Measurements from ENCODE around the gene NUP188. TPM values are rescaled to one million over a fixed set of nuclear protein-coding genes. Genes with fewer than 3 reads are reported as not detected.

Gene NUP188
- total and polyA plus RNA-seq, 2 donors: 19.2 to 22.0 TPM

- H3K36me3 ChIP-seq (ENCODE audit: control insufficient read depth in 2 of 2, insufficient read depth in 2 of 2, low read length in 1 of 2): peaks cover 85 to 87% of the 10 kb centered on the region in 2 donors
- no peak overlapping the region for H3K27ac ChIP-seq (ENCODE audit: low read depth in 1 of 2, low read length in 1 of 2)
- H3K4me1 ChIP-seq (ENCODE audit: control insufficient read depth in 2 of 2, insufficient read depth in 2 of 2, low read length in 2 of 2): no peaks in the 10 kb centered on the region
- no peaks in the 10 kb centered on the region for H3K9me3 ChIP-seq (ENCODE audit: control insufficient read depth in 2 of 2, insufficient read depth in 1 of 2, low read length in 1 of 2)
- H3K27me3 ChIP-seq (ENCODE audit: control insufficient read depth in 2 of 2, insufficient read depth in 1 of 2, low read length in 1 of 2): no peaks in the 10 kb centered on the region
- no peak overlapping the region for H3K4me3 ChIP-seq (ENCODE audit: low read length in 2 of 2)
- 99% methylated on average over 6 of the region's 6 CpGs for WGBS
- DNase-seq (ENCODE audit: low read depth in 6 of 9, low spot score in 9 of 9): no peak
Observed at GRCh38 chr9:129008469-129008965, 61.0 kb downstream of the NUP188 start.

- no peak for DNase-seq (ENCODE audit: low read depth in 6 of 9, low spot score in 9 of 9)
- Histone ChIP-seq H3K27ac (ENCODE audit: low read depth in 1 of 2, low read length in 1 of 2) (no peak overlapping the region), H3K4me1 (ENCODE audit: control insufficient read depth in 2 of 2, insufficient read depth in 2 of 2, low read length in 2 of 2) (no peaks in the 10 kb centered on the region), H3K27me3 (ENCODE audit: control insufficient read depth in 2 of 2, insufficient read depth in 1 of 2, low read length in 1 of 2) (no peaks in the 10 kb centered on the region), H3K9me3 (ENCODE audit: control insufficient read depth in 2 of 2, insufficient read depth in 1 of 2, low read length in 1 of 2) (no peaks in the 10 kb centered on the region), H3K4me3 (ENCODE audit: low read length in 2 of 2) (no peak overlapping the region), H3K36me3 (ENCODE audit: control insufficient read depth in 2 of 2, insufficient read depth in 2 of 2, low read length in 1 of 2) (peaks cover 87 to 90% of the 10 kb centered on the region in 2 donors)
- WGBS: 94% methylated on average over 13 of the region's 13 CpGs
Observed at GRCh38 chr9:129008986-129009583, 61.6 kb downstream of the NUP188 start.

GRCh38 chr9:129009584-129010141 lies 62.2 kb downstream of the NUP188 start:
- no peak overlapping the region for H3K27ac ChIP-seq (ENCODE audit: low read depth in 1 of 2, low read length in 1 of 2)
- H3K27me3 ChIP-seq (ENCODE audit: control insufficient read depth in 2 of 2, insufficient read depth in 1 of 2, low read length in 1 of 2): no peaks in the 10 kb centered on the region
- DNase-seq (ENCODE audit: low read depth in 6 of 9, low spot score in 9 of 9): no peak
- no peaks in the 10 kb centered on the region for H3K9me3 ChIP-seq (ENCODE audit: control insufficient read depth in 2 of 2, insufficient read depth in 1 of 2, low read length in 1 of 2)
- no peaks in the 10 kb centered on the region for H3K4me1 ChIP-seq (ENCODE audit: control insufficient read depth in 2 of 2, insufficient read depth in 2 of 2, low read length in 2 of 2)
- 98% methylated on average over 17 of the region's 17 CpGs for WGBS
- peaks cover 89 to 96% of the 10 kb centered on the region in 2 donors for H3K36me3 ChIP-seq (ENCODE audit: control insufficient read depth in 2 of 2, insufficient read depth in 2 of 2, low read length in 1 of 2)
- H3K4me3 ChIP-seq (ENCODE audit: low read length in 2 of 2): no peak overlapping the region

- no peak for DNase-seq (ENCODE audit: low read depth in 6 of 9, low spot score in 9 of 9)
- H3K4me3 ChIP-seq (ENCODE audit: low read length in 2 of 2): no peak overlapping the region
- H3K36me3 ChIP-seq (ENCODE audit: control insufficient read depth in 2 of 2, insufficient read depth in 2 of 2, low read length in 1 of 2): peaks cover 88 to 90% of the 10 kb centered on the region in 2 donors
- no peaks in the 10 kb centered on the region for H3K27me3 ChIP-seq (ENCODE audit: control insufficient read depth in 2 of 2, insufficient read depth in 1 of 2, low read length in 1 of 2)
- no peaks in the 10 kb centered on the region for H3K9me3 ChIP-seq (ENCODE audit: control insufficient read depth in 2 of 2, insufficient read depth in 1 of 2, low read length in 1 of 2)
- 97% methylated on average over 8 of the region's 8 CpGs for WGBS
- no peak overlapping the region for H3K27ac ChIP-seq (ENCODE audit: low read depth in 1 of 2, low read length in 1 of 2)
- H3K4me1 ChIP-seq (ENCODE audit: control insufficient read depth in 2 of 2, insufficient read depth in 2 of 2, low read length in 2 of 2): no peaks in the 10 kb centered on the region
Observed at GRCh38 chr9:129010267-129010975, 62.9 kb downstream of the NUP188 start.

GRCh38 chr9:129011170-129011569 lies 63.7 kb downstream of the NUP188 start:
- no peaks in the 10 kb centered on the region for H3K4me1 ChIP-seq (ENCODE audit: control insufficient read depth in 2 of 2, insufficient read depth in 2 of 2, low read length in 2 of 2)
- H3K36me3 ChIP-seq (ENCODE audit: control insufficient read depth in 2 of 2, insufficient read depth in 2 of 2, low read length in 1 of 2): peaks cover 83 to 86% of the 10 kb centered on the region in 2 donors
- DNase-seq (ENCODE audit: low read depth in 6 of 9, low spot score in 9 of 9): no peak
- H3K4me3 ChIP-seq (ENCODE audit: low read length in 2 of 2): no peak overlapping the region
- H3K27ac ChIP-seq (ENCODE audit: low read depth in 1 of 2, low read length in 1 of 2): no peak overlapping the region
- 98% methylated on average over 19 of the region's 19 CpGs for WGBS
- H3K9me3 ChIP-seq (ENCODE audit: control insufficient read depth in 2 of 2, insufficient read depth in 1 of 2, low read length in 1 of 2): no peaks in the 10 kb centered on the region
- no peaks in the 10 kb centered on the region for H3K27me3 ChIP-seq (ENCODE audit: control insufficient read depth in 2 of 2, insufficient read depth in 1 of 2, low read length in 1 of 2)

- Histone ChIP-seq H3K27me3 (ENCODE audit: control insufficient read depth in 2 of 2, insufficient read depth in 1 of 2, low read length in 1 of 2) (no peaks in the 10 kb centered on the region), H3K27ac (ENCODE audit: low read depth in 1 of 2, low read length in 1 of 2) (no peak overlapping the region), H3K4me3 (ENCODE audit: low read length in 2 of 2) (no peak overlapping the region), H3K36me3 (ENCODE audit: control insufficient read depth in 2 of 2, insufficient read depth in 2 of 2, low read length in 1 of 2) (peaks cover 77 to 81% of the 10 kb centered on the region in 2 donors), H3K4me1 (ENCODE audit: control insufficient read depth in 2 of 2, insufficient read depth in 2 of 2, low read length in 2 of 2) (no peaks in the 10 kb centered on the region), H3K9me3 (ENCODE audit: control insufficient read depth in 2 of 2, insufficient read depth in 1 of 2, low read length in 1 of 2) (no peaks in the 10 kb centered on the region)
- WGBS: 96% methylated on average over 11 of the region's 11 CpGs
- no peak for DNase-seq (ENCODE audit: low read depth in 6 of 9, low spot score in 9 of 9)
Observed at GRCh38 chr9:129011761-129012181, 64.3 kb downstream of the NUP188 start.

- no peaks in the 10 kb centered on the region for H3K9me3 ChIP-seq (ENCODE audit: control insufficient read depth in 2 of 2, insufficient read depth in 1 of 2, low read length in 1 of 2)
- WGBS: 99% methylated on average over 7 of the region's 7 CpGs
- H3K4me3 ChIP-seq (ENCODE audit: low read length in 2 of 2): no peak overlapping the region
- H3K4me1 ChIP-seq (ENCODE audit: control insufficient read depth in 2 of 2, insufficient read depth in 2 of 2, low read length in 2 of 2): no peaks in the 10 kb centered on the region
- no peak overlapping the region for H3K27ac ChIP-seq (ENCODE audit: low read depth in 1 of 2, low read length in 1 of 2)
- no peaks in the 10 kb centered on the region for H3K27me3 ChIP-seq (ENCODE audit: control insufficient read depth in 2 of 2, insufficient read depth in 1 of 2, low read length in 1 of 2)
- peaks cover 71 to 77% of the 10 kb centered on the region in 2 donors for H3K36me3 ChIP-seq (ENCODE audit: control insufficient read depth in 2 of 2, insufficient read depth in 2 of 2, low read length in 1 of 2)
- DNase-seq (ENCODE audit: low read depth in 6 of 9, low spot score in 9 of 9): no peak
Observed at GRCh38 chr9:129012343-129012742, 64.8 kb downstream of the NUP188 start.

GRCh38 chr9:129012893-129013448 lies 65.5 kb downstream of the NUP188 start:
- DNase-seq (ENCODE audit: low read depth in 6 of 9, low spot score in 9 of 9): no peak
- Histone ChIP-seq H3K27me3 (ENCODE audit: control insufficient read depth in 2 of 2, insufficient read depth in 1 of 2, low read length in 1 of 2) (no peaks in the 10 kb centered on the region), H3K9me3 (ENCODE audit: control insufficient read depth in 2 of 2, insufficient read depth in 1 of 2, low read length in 1 of 2) (no peaks in the 10 kb centered on the region), H3K4me1 (ENCODE audit: control insufficient read depth in 2 of 2, insufficient read depth in 2 of 2, low read length in 2 of 2) (no peaks in the 10 kb centered on the region), H3K27ac (ENCODE audit: low read depth in 1 of 2, low read length in 1 of 2) (no peak overlapping the region), H3K4me3 (ENCODE audit: low read length in 2 of 2) (no peak overlapping the region), H3K36me3 (ENCODE audit: control insufficient read depth in 2 of 2, insufficient read depth in 2 of 2, low read length in 1 of 2) (peaks cover 67 to 70% of the 10 kb centered on the region in 2 donors)
- WGBS: 96% methylated on average over 16 of the region's 16 CpGs

GRCh38 chr9:129013674-129014073 lies 66.2 kb downstream of the NUP188 start:
- Histone ChIP-seq H3K36me3 (ENCODE audit: control insufficient read depth in 2 of 2, insufficient read depth in 2 of 2, low read length in 1 of 2) (peaks cover 62 to 63% of the 10 kb centered on the region in 2 donors), H3K4me1 (ENCODE audit: control insufficient read depth in 2 of 2, insufficient read depth in 2 of 2, low read length in 2 of 2) (no peaks in the 10 kb centered on the region), H3K27me3 (ENCODE audit: control insufficient read depth in 2 of 2, insufficient read depth in 1 of 2, low read length in 1 of 2) (no peaks in the 10 kb centered on the region), H3K27ac (ENCODE audit: low read depth in 1 of 2, low read length in 1 of 2) (no peak overlapping the region), H3K4me3 (ENCODE audit: low read length in 2 of 2) (no peak overlapping the region), H3K9me3 (ENCODE audit: control insufficient read depth in 2 of 2, insufficient read depth in 1 of 2, low read length in 1 of 2) (no peaks in the 10 kb centered on the region)
- DNase-seq (ENCODE audit: low read depth in 6 of 9, low spot score in 9 of 9): no peak
- WGBS: 99% methylated on average over 11 of the region's 11 CpGs

Data from thymus (tissue), 11 donors.